ENCODE results near the gene VEZT.

Gene VEZT

DNA sequence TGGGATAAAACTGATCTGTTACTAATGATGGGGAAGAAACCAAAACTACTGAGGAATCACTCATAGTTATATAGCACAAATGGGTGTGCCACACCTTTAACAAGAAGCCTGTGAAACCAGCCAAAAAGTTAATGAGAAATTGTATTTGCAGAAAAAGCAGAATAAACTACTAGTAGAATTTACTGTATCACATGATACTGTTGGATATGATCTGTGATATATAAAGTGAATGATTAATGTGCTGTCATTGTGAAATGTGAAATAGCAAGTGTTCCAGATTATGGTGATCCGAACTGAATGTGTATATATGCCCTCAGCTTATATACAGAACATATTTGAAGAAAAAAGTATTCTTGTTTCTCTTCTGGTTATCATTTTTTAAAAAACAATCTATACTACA lies 30.5 kb downstream of the VEZT start:
- TF ChIP-seq, protein P1, sequence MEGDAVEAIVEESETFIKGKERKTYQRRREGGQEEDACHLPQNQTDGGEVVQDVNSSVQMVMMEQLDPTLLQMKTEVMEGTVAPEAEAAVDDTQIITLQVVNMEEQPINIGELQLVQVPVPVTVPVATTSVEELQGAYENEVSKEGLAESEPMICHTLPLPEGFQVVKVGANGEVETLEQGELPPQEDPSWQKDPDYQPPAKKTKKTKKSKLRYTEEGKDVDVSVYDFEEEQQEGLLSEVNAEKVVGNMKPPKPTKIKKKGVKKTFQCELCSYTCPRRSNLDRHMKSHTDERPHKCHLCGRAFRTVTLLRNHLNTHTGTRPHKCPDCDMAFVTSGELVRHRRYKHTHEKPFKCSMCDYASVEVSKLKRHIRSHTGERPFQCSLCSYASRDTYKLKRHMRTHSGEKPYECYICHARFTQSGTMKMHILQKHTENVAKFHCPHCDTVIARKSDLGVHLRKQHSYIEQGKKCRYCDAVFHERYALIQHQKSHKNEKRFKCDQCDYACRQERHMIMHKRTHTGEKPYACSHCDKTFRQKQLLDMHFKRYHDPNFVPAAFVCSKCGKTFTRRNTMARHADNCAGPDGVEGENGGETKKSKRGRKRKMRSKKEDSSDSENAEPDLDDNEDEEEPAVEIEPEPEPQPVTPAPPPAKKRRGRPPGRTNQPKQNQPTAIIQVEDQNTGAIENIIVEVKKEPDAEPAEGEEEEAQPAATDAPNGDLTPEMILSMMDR (IDR thresholded peaks at IDR 0.05; ENCODE audit: low read length): no peak
- no peak for TF ChIP-seq EZH2 (IDR thresholded peaks at IDR 0.05; ENCODE audit: borderline replicate concordance, low read length)
- peaks cover 76% of the 10 kb centered on the region for H3K79me2 ChIP-seq (ENCODE audit: insufficient read depth, low read length)

DNA sequence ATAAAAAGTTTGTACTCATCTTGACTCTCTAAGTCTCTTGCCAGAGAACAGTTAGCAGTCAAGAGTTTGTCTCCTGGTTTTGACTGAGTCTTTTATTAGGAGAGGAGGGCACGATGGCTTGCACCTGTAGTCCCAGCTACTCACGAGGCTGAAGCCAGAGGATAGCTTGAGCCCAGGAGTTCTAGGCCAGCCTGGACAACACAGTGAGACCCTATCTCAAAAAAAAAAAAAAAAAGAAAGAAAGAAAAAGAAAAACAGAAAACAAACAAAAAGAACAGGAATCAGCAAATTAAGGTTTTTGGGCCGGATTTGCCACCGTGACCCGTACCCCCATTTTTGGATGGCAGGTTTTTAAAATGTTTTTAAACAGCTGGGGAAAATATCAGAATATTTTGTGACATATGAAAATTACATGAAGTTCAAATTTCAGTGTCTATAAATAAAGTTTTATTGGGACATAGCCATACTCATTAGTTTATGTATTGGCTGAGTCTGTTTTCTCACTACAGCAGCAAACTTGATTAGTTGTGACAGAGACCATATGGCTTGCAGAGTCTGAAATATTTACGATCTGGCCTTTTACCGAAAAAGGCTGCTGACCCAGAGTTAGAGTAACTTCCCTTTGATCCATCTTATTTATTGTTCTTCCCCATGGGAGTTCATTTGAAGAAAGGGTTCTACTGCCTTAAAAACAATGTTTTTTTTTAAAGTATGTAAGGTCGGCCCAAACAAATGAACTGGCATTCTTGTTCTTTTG lies 31.2 kb downstream of the VEZT start:
- no peak overlapping the region for H3K27ac ChIP-seq (ENCODE audit: low read depth, low read length, poor library complexity, severe bottlenecking)
- TF ChIP-seq, protein P1 (IDR thresholded peaks at IDR 0.05; ENCODE audit: low read length): no peak
- TF ChIP-seq EZH2 (IDR thresholded peaks at IDR 0.05; ENCODE audit: borderline replicate concordance, low read length): no peak
- peaks cover 27% of the 10 kb centered on the region for H3K36me3 ChIP-seq (ENCODE audit: insufficient read depth, low read length)
- H3K9me2 ChIP-seq (ENCODE audit: low read depth, low read length): no peaks in the 10 kb centered on the region
- H4K20me1 ChIP-seq (ENCODE audit: insufficient read depth, low read length): 0 out of 2 replicates have a peak, but pooled peaks cover 3% of the 10 kb centered on the region
- no peaks in the 10 kb centered on the region for H3K27me3 ChIP-seq (ENCODE audit: insufficient read depth, low read length)
- H3K9ac ChIP-seq (ENCODE audit: low read length): no peak overlapping the region
- H3K4me1 ChIP-seq (ENCODE audit: insufficient read depth, low read length, severe bottlenecking): no peaks in the 10 kb centered on the region
- peaks cover 70% of the 10 kb centered on the region for H3K79me2 ChIP-seq (ENCODE audit: insufficient read depth, low read length)
- no peaks in the 10 kb centered on the region for H3K9me3 ChIP-seq (ENCODE audit: low read length)
- no peak overlapping the region for H3K4me3 ChIP-seq (ENCODE audit: low read depth, low read length, poor library complexity, severe bottlenecking)
- no peak overlapping the region for H2AFZ ChIP-seq (ENCODE audit: low read length)
- H3K4me2 ChIP-seq (ENCODE audit: low read length): no peak overlapping the region
- H3F3A ChIP-seq (ENCODE audit: insufficient read depth, low read length): no peaks in the 10 kb centered on the region

More for the DNA sequence above, 30.5 kb downstream of the VEZT start:
- Histone ChIP-seq H3K9ac (ENCODE audit: low read length) (no peak overlapping the region), H3K4me1 (ENCODE audit: insufficient read depth, low read length, severe bottlenecking) (no peaks in the 10 kb centered on the region), H4K20me1 (ENCODE audit: insufficient read depth, low read length) (0 out of 2 replicates have a peak, but pooled peaks cover 3% of the 10 kb centered on the region), H3K9me2 (ENCODE audit: low read depth, low read length) (no peaks in the 10 kb centered on the region), H3K4me2 (ENCODE audit: low read length) (no peak overlapping the region), H3F3A (ENCODE audit: insufficient read depth, low read length) (no peaks in the 10 kb centered on the region), H2AFZ (ENCODE audit: low read length) (no peak overlapping the region), H3K4me3 (ENCODE audit: low read depth, low read length, poor library complexity, severe bottlenecking) (no peak overlapping the region), H3K9me3 (ENCODE audit: low read length) (no peaks in the 10 kb centered on the region), H3K27ac (ENCODE audit: low read depth, low read length, poor library complexity, severe bottlenecking) (no peak overlapping the region), H3K36me3 (ENCODE audit: insufficient read depth, low read length) (peaks cover 28% of the 10 kb centered on the region), H3K27me3 (ENCODE audit: insufficient read depth, low read length) (no peaks in the 10 kb centered on the region)

- no peaks in the 10 kb centered on the region for H4K20me1 ChIP-seq (ENCODE audit: insufficient read depth, low read length)
- no peaks in the 10 kb centered on the region for H3F3A ChIP-seq (ENCODE audit: insufficient read depth, low read length)
- no peak overlapping the region for H3K9ac ChIP-seq (ENCODE audit: low read length)
- no peak overlapping the region for H3K4me3 ChIP-seq (ENCODE audit: low read depth, low read length, poor library complexity, severe bottlenecking)
- H3K9me3 ChIP-seq (ENCODE audit: low read length): no peaks in the 10 kb centered on the region
- no peak overlapping the region for H3K27ac ChIP-seq (ENCODE audit: low read depth, low read length, poor library complexity, severe bottlenecking)
- no peak overlapping the region for H3K4me2 ChIP-seq (ENCODE audit: low read length)
- TF ChIP-seq, protein P1 (IDR thresholded peaks at IDR 0.05; ENCODE audit: low read length): no peak
- no peak for TF ChIP-seq EZH2 (IDR thresholded peaks at IDR 0.05; ENCODE audit: borderline replicate concordance, low read length)
- H3K79me2 ChIP-seq (ENCODE audit: insufficient read depth, low read length): peaks cover 27% of the 10 kb centered on the region
- no peak overlapping the region for H2AFZ ChIP-seq (ENCODE audit: low read length)
- no peaks in the 10 kb centered on the region for H3K9me2 ChIP-seq (ENCODE audit: low read depth, low read length)
- no peaks in the 10 kb centered on the region for H3K27me3 ChIP-seq (ENCODE audit: insufficient read depth, low read length)
- no peaks in the 10 kb centered on the region for H3K4me1 ChIP-seq (ENCODE audit: insufficient read depth, low read length, severe bottlenecking)
- peaks cover 55% of the 10 kb centered on the region for H3K36me3 ChIP-seq (ENCODE audit: insufficient read depth, low read length)
These were observed 35.8 kb downstream of the VEZT start for GRCh38 chr12:95253386-95253785.

Measured in OCI-LY1 (cell line).